Glutamatergic neuron (in vitro differentiated cells): ENCODE data around the gene MEGF11. TPM values are rescaled to one million over a fixed set of nuclear protein-coding genes. Genes with fewer than 3 reads are reported as not detected.

Experiments used
- DNase-seq: peaks from one replicate; pipeline ENCODE4 v3.0.0; 2022
- H3K27ac Mint-ChIP-seq: one replicate; pipeline ENCODE4 v1.8.0; 2020; ENCODE audit warnings: mild to moderate bottlenecking, mixed read lengths, inconsistent platforms; ENCODE audit not compliant: unreplicated experiment
- H3K27me3 Mint-ChIP-seq: one replicate; pipeline ENCODE4 v1.8.0; 2020; ENCODE audit warnings: mild to moderate bottlenecking, moderate library complexity, mixed read lengths, inconsistent platforms; ENCODE audit not compliant: unreplicated experiment
- H3K36me3 Mint-ChIP-seq: one replicate; pipeline ENCODE4 v1.8.0; 2020; ENCODE audit warnings: mild to moderate bottlenecking, mixed read lengths, inconsistent platforms; ENCODE audit not compliant: unreplicated experiment
- H3K4me1 Mint-ChIP-seq: one replicate; pipeline ENCODE4 v1.8.0; 2020; ENCODE audit warnings: mild to moderate bottlenecking, low read depth, mixed read lengths, inconsistent platforms; ENCODE audit not compliant: unreplicated experiment
- H3K4me3 Mint-ChIP-seq: one replicate; pipeline ENCODE4 v1.8.0; 2020; ENCODE audit warnings: mild to moderate bottlenecking, mixed read lengths, inconsistent platforms; ENCODE audit not compliant: unreplicated experiment
- H3K9me3 Mint-ChIP-seq: one replicate; pipeline ENCODE4 v1.8.0; 2020; ENCODE audit warnings: mild to moderate bottlenecking, moderate library complexity, mixed read lengths, inconsistent platforms; ENCODE audit not compliant: unreplicated experiment
- total RNA-seq: library from RNA; stranded (reverse); fragmentation: NEBNext Ultra II Directional; extraction: Animal tissue kit (Norgen Biotek cat#: 25700); gene quantifications from one replicate; pipeline ENCODE4 v1.2.1, GENCODE V29; 2021; ENCODE audit not compliant: unreplicated experiment
- TF ChIP-seq, protein P1 (sequence below): fragments of 200-600 bp; sonication (generic); IDR thresholded peaks from one replicate; pipeline ENCODE4 v1.5.0; 2021; ENCODE audit not compliant: partially characterized antibody, unreplicated experiment

MEGF11 gene
- total RNA-seq, 1 donor from 2014 or later, result 2.6 TPM

DNA sequence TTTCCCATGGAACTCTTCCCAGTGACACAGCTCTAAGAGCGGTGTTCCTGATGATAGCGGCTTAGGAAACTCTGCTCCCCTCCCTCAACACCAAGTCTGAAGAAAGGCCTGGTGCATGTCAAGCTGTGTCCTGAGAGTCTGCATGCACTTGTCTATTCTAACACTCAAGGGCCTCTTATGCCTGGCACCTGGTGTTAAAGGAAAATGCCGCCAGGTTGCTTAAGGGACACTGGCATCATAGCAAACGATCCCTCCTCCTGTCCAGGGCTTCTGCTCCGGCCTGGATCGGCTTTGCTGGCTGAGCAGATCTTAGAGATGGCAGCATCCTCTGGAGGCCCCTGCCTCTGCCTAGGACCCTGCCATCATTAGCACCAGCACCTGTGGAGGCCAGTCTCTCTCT is 121.7 kb downstream of the MEGF11 start:
- TF ChIP-seq, protein P1, sequence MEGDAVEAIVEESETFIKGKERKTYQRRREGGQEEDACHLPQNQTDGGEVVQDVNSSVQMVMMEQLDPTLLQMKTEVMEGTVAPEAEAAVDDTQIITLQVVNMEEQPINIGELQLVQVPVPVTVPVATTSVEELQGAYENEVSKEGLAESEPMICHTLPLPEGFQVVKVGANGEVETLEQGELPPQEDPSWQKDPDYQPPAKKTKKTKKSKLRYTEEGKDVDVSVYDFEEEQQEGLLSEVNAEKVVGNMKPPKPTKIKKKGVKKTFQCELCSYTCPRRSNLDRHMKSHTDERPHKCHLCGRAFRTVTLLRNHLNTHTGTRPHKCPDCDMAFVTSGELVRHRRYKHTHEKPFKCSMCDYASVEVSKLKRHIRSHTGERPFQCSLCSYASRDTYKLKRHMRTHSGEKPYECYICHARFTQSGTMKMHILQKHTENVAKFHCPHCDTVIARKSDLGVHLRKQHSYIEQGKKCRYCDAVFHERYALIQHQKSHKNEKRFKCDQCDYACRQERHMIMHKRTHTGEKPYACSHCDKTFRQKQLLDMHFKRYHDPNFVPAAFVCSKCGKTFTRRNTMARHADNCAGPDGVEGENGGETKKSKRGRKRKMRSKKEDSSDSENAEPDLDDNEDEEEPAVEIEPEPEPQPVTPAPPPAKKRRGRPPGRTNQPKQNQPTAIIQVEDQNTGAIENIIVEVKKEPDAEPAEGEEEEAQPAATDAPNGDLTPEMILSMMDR, result no peak
- no peak overlapping the region for H3K4me3 Mint-ChIP-seq

DNA sequence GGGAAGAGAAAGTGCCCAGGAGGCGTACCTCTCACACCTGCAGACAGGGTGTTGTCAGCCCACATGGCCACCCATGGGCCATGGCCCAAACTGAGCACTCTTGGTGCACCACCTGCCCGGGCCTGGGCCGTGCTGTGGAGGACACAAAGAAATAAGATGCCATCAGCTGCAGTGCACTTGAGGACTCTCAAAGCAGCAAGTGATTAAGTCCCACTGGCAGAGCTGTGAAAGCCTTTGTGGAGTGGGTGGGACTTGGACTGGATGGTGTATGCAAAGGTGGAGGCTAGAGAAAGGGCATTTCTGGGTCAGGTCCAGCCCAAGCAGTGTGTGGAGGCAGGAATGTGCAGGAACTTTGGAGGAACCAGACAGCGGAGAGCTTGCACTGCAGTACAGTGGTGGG is 122.3 kb downstream of the MEGF11 start:
- H3K4me1 Mint-ChIP-seq, result peaks cover 61% of the 10 kb centered on the region
- DNase-seq, result no peak
- peak overlapping the region; percentile 40 for H3K27ac Mint-ChIP-seq
- peak overlapping the region; percentile 15 for H3K4me3 Mint-ChIP-seq
- H3K9me3 Mint-ChIP-seq, result peaks cover 29% of the 10 kb centered on the region
- no peaks in the 10 kb centered on the region for H3K36me3 Mint-ChIP-seq
- peaks cover 21% of the 10 kb centered on the region for H3K27me3 Mint-ChIP-seq
- TF ChIP-seq, protein P1, result no peak

More for the DNA sequence above, 121.7 kb downstream of the MEGF11 start:
- Mint-ChIP-seq H3K27ac (peak overlapping the region; percentile 40), H3K27me3 (peaks cover 19% of the 10 kb centered on the region), H3K9me3 (peaks cover 27% of the 10 kb centered on the region), H3K36me3 (no peaks in the 10 kb centered on the region), H3K4me1 (peaks cover 56% of the 10 kb centered on the region)
- DNase-seq, result no peak

DNA sequence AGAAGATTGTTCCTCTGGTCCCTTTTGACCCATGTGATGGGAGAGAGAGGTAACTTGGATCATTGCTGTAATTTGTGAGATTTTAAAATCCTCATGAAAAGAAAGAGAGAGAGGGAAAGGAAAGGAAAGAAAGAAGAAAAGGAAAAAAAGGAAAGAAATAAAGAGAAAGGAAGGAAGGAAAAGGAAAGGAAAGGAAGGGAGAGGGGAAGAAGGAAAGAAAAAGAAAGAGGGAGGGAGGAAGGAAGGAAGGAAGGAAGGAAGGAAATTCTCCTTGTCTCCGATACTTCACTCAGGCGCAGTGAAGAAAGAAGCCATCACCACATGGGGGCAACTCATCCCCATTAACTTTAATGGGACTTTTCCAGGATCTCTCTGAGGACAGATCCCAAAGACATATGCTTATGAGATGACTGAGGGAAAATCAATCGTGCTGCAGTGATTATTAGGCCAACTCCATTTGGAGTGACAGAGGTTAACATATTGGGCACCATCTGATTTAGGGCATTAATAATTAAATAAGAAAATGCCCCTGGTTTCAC is 123.0 kb downstream of the MEGF11 start:
- TF ChIP-seq, protein P1, result no peak
- no peaks in the 10 kb centered on the region for H3K36me3 Mint-ChIP-seq
- H3K4me1 Mint-ChIP-seq, result peaks cover 67% of the 10 kb centered on the region
- H3K27ac Mint-ChIP-seq, result peak overlapping the region; percentile 40
- no peak for DNase-seq
- peaks cover 23% of the 10 kb centered on the region for H3K27me3 Mint-ChIP-seq
- H3K9me3 Mint-ChIP-seq, result peaks cover 27% of the 10 kb centered on the region
- peak overlapping the region; percentile 15 for H3K4me3 Mint-ChIP-seq

DNA sequence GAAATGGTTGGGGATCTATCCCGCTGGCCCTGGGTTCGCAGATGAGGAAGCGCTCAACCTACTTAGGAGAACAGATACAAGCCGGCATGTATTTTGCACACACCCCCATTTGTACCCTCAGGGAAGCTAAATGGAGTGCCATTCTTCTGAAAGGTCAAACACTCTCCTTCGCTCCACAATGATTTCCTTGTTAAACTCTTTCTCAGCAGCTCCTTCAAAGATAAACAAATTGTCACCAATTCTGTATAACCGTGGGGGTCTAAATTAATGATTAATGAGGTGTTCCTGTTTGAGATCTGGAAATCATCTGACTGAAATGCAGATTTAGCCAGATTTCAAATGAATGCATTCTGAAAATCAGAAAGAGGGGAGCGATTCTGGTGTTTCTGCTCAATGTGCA is 124.0 kb downstream of the MEGF11 start:
- H3K4me1 Mint-ChIP-seq, result peaks cover 77% of the 10 kb centered on the region
- DNase-seq, result no peak
- H3K4me3 Mint-ChIP-seq, result peak overlapping the region; percentile 9
- no peak overlapping the region for H3K27ac Mint-ChIP-seq
- TF ChIP-seq, protein P1, result no peak
- no peaks in the 10 kb centered on the region for H3K36me3 Mint-ChIP-seq
- peaks cover 26% of the 10 kb centered on the region for H3K27me3 Mint-ChIP-seq
- H3K9me3 Mint-ChIP-seq, result peaks cover 27% of the 10 kb centered on the region

DNA sequence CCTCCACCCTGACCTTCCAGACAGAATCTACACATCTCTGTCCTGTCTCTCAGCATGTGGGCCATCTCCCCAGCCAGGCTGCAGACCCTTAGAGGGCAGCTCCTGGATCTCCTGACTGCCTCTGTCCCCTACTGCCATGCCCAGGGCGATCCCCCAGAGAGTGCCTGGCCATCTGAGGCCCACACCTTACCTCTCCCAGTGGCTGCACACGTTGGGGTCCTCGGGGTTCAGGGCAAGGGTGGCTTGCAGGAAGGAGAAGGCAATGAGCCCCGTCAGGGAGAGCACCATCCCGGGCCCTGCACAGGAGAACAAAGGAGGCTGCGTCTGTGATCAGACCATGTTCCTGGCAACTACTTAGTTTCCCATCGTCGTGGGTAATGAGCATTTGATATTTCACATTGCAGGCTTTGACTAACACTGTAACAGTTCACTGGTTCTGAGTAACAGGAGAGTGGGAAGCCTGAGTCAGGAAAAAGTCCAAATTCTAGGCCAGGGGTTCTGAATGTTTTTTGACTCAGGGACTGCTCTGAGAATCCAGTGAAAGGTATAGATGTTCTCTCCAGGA is 125.4 kb downstream of the MEGF11 start:
- Mint-ChIP-seq H3K4me3 (no peak overlapping the region), H3K4me1 (peaks cover 78% of the 10 kb centered on the region), H3K36me3 (no peaks in the 10 kb centered on the region), H3K27ac (no peak overlapping the region), H3K27me3 (peaks cover 28% of the 10 kb centered on the region), H3K9me3 (peaks cover 26% of the 10 kb centered on the region)
- no peak for DNase-seq
- TF ChIP-seq, protein P1, result no peak
